GM18499 (cell line): ENCODE data around the gene PCNX1.
"Not testable (repeated sequence)": the region's sequence is repeated elsewhere in the genome, so short reads cannot be mapped to it uniquely, and the experiment has no call there.

Experiments used
- ATAC-seq: cut with Tn5 transposase; IDR thresholded peaks from one replicate; pipeline ENCODE4 v1.9.1; 2021; ENCODE audit warnings: moderate number of reproducible peaks; ENCODE audit not compliant: insufficient read depth, unreplicated experiment

The PCNX1 gene

DNA sequence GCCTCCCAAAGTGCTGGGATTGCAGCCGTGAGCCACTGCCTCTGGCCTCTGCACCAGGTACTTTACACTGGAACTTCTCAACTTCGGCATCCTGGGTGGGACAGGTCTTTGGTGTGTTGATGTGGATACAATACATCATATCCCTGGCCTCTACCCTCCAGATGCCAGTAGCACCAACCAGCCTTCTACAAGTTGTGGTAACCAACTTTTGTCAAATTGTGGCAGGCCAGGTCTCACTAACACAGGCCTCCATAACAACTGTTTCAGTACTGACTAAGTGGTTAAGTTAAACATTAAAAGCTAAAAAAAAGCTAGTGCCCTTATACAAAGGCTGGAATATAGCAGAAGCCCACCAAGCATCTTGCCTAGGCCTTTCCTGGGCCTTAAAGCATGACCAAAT is 232.9 kb downstream of the PCNX1 start:
- no peak for ATAC-seq

DNA sequence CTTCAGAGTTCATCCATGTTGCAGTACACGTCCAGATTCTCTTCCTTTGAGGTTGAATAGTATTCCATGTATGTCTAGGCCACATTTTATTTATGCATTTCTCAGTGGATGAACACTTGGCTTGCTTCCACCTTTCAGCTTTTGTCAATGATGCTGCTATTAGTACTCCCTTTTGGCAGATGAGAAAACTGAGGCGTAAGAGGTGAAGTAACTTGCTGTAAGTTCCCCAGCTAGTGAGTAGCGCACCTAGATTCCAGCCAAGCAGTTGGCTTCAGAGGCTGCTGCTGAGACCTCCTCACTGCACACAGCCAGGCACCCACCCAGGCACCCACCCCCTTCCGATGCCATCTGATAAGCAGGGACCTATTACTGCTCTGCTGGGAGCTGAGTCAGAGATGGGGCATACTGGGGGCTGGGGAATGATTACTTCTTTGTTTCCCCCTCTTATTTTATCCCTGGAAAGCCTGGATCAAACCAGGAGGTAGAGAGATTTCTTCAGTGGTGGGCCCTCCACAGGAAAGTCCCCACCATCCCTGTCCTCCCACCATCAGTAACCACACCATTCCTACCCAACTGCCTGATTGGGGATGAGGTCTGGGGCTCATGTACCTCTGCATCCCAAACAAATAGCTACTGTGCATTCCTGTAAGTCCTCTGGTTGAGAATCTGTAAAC is 234.6 kb downstream of the PCNX1 start:
- no peak for ATAC-seq

- ATAC-seq: no peak
Measured at GRCh38 chr14:71142375-71143038, 235.2 kb downstream of the PCNX1 start.

DNA sequence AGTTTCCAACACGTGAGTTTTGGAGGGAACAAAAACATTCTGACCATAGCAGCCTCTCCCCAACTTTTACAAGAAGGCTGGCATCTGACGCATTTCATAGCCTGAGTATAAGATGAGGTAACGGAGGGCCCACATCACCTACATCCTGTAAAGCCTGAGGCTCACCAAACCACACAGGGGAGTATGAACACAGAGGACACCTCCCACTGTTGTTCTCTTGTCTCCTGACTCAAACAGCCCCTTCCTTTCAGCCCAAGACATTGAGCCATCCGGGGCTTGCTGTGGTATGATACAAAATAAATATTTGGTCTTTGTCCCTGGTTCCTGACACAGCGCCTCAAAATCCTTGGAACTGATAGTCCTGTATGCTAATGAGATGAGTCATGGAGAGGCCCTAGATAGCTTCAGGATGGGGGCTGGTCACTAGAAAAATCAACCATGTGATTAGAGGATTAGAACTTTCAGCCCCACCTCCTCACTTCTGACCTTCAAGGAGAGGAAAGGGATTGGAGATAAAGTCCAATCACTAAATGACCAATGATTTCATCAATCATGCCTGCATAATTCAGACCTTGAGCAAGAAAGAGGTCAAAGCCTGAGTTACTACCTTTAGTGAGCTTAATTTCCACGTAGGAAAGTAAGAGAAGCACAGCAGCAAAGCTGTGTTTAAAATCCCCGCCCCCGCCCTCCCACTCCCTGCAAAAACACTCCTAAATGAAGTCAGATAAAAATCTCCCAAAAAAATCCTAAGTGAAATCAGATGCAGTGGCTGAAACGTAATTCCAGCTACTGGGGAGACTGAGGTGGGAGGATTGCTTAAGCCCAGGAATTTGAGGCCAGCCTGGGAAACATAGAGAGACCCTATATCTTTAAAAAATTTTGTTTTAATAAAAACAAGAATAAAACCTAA is 236.4 kb downstream of the PCNX1 start:
- ATAC-seq: no peak

DNA sequence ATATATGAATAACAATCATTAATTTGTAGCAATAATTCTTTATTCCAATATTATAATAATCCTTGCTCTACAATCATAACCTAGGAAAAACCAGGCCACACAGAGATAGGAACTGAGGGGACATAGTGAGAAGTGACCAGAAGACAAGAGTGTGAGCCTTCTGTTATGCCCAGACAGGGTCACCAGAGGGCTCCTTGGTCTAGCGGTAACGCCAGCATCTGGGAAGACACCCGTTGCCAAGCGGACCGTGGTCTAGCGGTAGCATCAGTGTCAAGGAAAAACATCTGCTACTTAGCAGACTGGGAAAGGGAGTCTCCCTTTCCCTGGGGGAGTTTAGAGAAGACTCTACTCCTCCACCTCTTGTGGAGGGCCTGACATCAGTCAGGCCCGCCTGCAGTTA is 240.1 kb downstream of the PCNX1 start:
- not testable (repeated sequence) for ATAC-seq

GRCh38 chr14:71148627-71149026 is 241.4 kb downstream of the PCNX1 start:
- ATAC-seq: no peak

DNA sequence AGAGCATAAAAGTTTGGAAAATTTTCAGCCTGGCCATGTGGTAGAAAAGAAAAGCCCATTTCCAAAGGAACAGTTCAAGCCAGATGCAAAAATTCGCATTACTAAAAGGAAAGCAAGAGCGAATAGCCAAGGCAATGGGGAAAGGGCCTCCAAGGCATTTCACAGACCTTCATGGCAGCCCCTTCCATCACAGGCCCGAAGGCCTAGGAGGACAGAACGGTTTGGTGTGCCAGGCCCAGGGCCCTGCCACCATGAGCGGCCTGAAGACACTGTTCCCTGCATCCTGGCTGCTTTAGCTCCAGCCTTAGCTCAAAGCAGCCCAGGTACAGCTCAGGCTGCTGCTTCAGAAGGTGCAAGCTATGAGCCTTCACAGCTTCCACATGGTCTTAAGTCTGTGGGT is 243.5 kb downstream of the PCNX1 start:
- ATAC-seq: no peak

- no peak for ATAC-seq
Measured at GRCh38 chr14:71155743-71156142, 248.5 kb downstream of the PCNX1 start.

DNA sequence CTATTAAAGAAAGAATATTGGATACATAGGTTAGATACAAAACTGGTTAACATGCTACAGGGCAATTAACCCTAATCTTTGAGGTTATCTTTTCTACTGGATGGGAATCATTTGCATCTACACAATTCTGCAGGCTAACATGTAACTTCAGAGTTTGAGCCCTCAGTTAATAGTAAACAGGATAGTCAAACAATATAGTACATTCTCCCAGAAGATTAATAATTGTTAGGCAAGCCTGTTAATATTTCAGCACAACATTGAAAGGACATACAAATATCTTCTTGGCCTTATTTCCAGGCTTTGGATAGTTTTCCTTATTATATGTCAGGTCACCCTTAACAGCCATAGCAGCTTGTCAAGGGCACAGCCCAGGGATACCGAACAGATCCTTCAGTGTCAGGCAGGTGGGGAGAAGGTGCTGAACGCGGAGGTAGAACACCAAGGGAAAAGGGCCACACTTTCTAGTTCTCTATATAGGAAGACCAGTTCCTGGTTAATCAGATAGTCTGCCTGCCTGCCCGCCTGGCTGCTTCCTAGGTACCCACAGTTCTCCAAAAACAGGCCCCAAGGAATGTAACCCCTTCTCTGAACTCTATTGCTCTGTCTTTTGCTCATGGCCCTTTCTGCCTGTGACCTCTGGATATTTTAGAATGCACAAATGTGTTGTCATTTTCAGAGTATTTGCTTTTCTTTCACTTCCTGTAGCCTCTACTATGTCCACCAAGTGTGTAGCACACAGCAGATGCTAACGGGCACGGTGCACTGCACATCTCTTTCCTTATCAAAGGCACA is 256.0 kb downstream of the PCNX1 start:
- ATAC-seq: no peak

GRCh38 chr14:71163842-71164629 is 256.8 kb downstream of the PCNX1 start:
- no peak for ATAC-seq
